Left renal cortex interstitium (tissue), 4 donors: ENCODE measurements around the gene RNF227. TPM values are rescaled to one million over a fixed set of nuclear protein-coding genes. Genes with fewer than 3 reads are reported as not detected.
"Not testable (repeated sequence)": the region's sequence is repeated elsewhere in the genome, so short reads cannot be mapped to it uniquely, and the experiment has no call there.

Experiments used
- DNase-seq, 4 donors: peaks; one replicate each; pipeline ENCODE4 v3.0.0-alpha.2; 2013; ENCODE audit warnings: low read depth in 4 of 4, low spot score in 2 of 4, missing footprints in 1 of 4
- polyA plus RNA-seq, 4 donors: library from polyadenylated mRNA; unstranded; fragments of 120-200 nt; gene quantifications; one replicate each; pipeline ENCODE4 v1.2.1, GENCODE V29; 2013; ENCODE audit not compliant: insufficient read length in 4 of 4

The RNF227 gene
- polyA plus RNA-seq, 4 donors = 3.0 to 6.1 (median 5.1) TPM

DNA sequence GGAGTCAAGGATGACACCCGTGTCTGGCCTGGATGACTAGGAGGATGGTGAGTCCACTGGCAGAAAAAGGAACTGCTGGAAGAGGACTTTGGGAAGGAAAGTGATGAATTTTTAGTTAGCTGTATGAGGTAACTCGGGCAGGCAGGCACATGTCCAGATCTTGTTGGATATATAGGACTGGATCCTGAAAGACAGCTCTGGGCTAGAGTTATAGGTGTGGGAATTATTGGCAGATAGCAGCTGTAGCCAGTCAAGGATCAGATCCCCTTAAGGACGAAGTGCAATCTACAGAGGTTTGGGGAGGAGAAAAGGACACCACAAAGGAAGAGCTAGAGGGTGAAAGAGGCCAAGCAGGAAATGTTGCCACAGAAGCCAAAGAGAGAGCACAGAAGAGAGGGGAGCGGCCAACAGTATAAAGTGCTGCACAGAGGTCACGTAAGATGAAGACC, 48.2 kb downstream of the RNF227 start:
- DNase-seq = no peak

DNA sequence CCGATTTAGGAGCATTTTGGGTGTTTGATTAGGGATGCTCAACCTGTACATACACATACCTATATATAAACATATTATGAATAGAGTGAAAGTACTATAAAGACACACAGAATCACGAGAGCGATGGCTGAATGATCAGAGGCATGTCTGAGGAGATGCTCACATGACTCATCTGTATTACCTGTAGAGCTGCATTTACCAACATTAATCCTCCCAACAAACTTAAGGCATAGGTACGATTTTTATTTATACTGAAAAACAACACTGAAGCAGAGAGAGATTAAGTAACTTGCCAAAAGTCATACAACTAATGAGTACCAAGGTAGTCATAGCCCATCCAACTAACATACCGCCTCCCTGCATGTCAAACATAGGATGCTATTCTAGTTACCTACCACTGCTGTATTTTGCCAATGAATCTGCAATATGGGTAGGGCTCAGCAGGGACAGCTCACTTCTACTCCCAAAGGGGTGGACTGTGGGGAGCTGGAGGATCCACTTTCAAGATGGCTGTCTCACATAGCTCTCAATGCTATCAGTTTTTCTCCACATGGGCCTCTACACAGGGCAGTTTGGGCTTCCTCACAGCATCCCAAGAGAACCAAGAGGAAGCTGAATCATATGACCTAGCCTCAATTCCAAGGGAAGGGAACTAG, 51.0 kb downstream of the RNF227 start:
- DNase-seq = no peak

GRCh38 chr17:7864384-7864783, 51.7 kb downstream of the RNF227 start:
- DNase-seq = not testable (repeated sequence)

Other genes with a start within 250 kb of the RNF227 start
- 10 to 100 TPM; 63.1 to 78.2 (median 72.6) TPM for gene TP53, start 228.8 kb downstream of the RNF227 start, polyA plus RNA-seq
- gene WRAP53, start 227.8 kb downstream of the RNF227 start, polyA plus RNA-seq = 10 to 100 TPM; 11.1 to 17.6 (median 15.6) TPM
- gene EFNB3, start 211.1 kb downstream of the RNF227 start, polyA plus RNA-seq = 10 to 100 TPM; 22.3 to 25.6 (median 23.7) TPM
- gene DNAH2, start 198.5 kb downstream of the RNF227 start, polyA plus RNA-seq = under 1 TPM; 0.16 to 0.47 (median 0.34) TPM
- 10 to 100 TPM; 14.6 to 35.4 (median 26.1) TPM for gene KDM6B, start 82.1 kb downstream of the RNF227 start, polyA plus RNA-seq
- 10 to 100 TPM; 22.1 to 34.0 (median 28.5) TPM for gene TMEM88, start 61.2 kb downstream of the RNF227 start, polyA plus RNA-seq
- gene NAA38, start 58.7 kb downstream of the RNF227 start, polyA plus RNA-seq = 100 to 1,000 TPM in 2 of 4 donors, 10 to 100 TPM in 2; 68.9 to 144 (median 105) TPM
- gene CYB5D1, start 58.3 kb downstream of the RNF227 start, polyA plus RNA-seq = 10 to 100 TPM; 19.8 to 29.7 (median 25.3) TPM
- gene CHD3, start 27.5 kb downstream of the RNF227 start, polyA plus RNA-seq = 100 to 1,000 TPM; 142 to 212 (median 180) TPM
- 10 to 100 TPM in 2 of 4 donors, 1 to 10 TPM in 2; 7.8 to 16.3 (median 12.5) TPM for gene KCNAB3, start 13.6 kb upstream of the RNF227 start, polyA plus RNA-seq
- gene TRAPPC1, start 15.7 kb upstream of the RNF227 start, polyA plus RNA-seq = 100 to 1,000 TPM; 126 to 157 (median 136) TPM
- gene CNTROB, start 15.9 kb upstream of the RNF227 start, polyA plus RNA-seq = 10 to 100 TPM; 42.0 to 67.5 (median 57.0) TPM
- gene GUCY2D, start 86.3 kb upstream of the RNF227 start, polyA plus RNA-seq = under 1 TPM in 3 of 4 donors, not detected in 1; 0.37 to 0.88 (median 0.40) TPM
- 1 to 10 TPM in 2 of 4 donors, under 1 TPM in 2; 0.84 to 1.8 (median 0.96) TPM for gene ALOX15B, start 122.8 kb upstream of the RNF227 start, polyA plus RNA-seq
- gene ALOX12B, start 171.4 kb upstream of the RNF227 start, polyA plus RNA-seq = under 1 TPM; 0.65 to 0.99 (median 0.75) TPM
- under 1 TPM in 1 of 4 donors, not detected in 3; 0.05 TPM for gene ALOXE3, start 202.2 kb upstream of the RNF227 start, polyA plus RNA-seq
- gene HES7, start 207.8 kb upstream of the RNF227 start, polyA plus RNA-seq = under 1 TPM in 1 of 4 donors, not detected in 3; 0.13 TPM
- gene PER1, start 236.1 kb upstream of the RNF227 start, polyA plus RNA-seq = 10 to 100 TPM; 19.7 to 37.7 (median 30.8) TPM
- gene VAMP2, start 246.7 kb upstream of the RNF227 start, polyA plus RNA-seq = 100 to 1,000 TPM; 107 to 139 (median 124) TPM